Spleen (tissue), 11 donors: ENCODE measurements around the gene RAD51B. TPM values are rescaled to one million over a fixed set of nuclear protein-coding genes. Genes with fewer than 3 reads are reported as not detected.
"Not testable (repeated sequence)": the region's sequence is repeated elsewhere in the genome, so short reads cannot be mapped to it uniquely, and the experiment has no call there.

Experiments used
- DNase-seq: peaks from one replicate; pipeline ENCODE4 v3.0.0-alpha.2; 2020
- H3K27ac ChIP-seq, 8 donors: fragments of 200-600 bp; sonication (generic) in 7 of 8; 1 replicate in 4 of 8; 2 replicates in 4 of 8; pipeline versions ENCODE4 v1.5.0 to v1.8.0; 2016 to 2021; ENCODE audit warnings: inconsistent platforms in 4 of 8, mild to moderate bottlenecking in 4 of 8, moderate library complexity in 1 of 8
- H3K27me3 ChIP-seq, 7 donors: fragments of 200-600 bp; sonication (generic) in 6 of 7; replicated peaks in 1 of 7; 1 replicate in 4 of 7; 2 replicates in 3 of 7; pipeline versions ENCODE4 v1.5.0 to v1.8.0; 2016 to 2021; ENCODE audit warnings: inconsistent platforms in 3 of 7, mild to moderate bottlenecking in 1 of 7
- H3K36me3 ChIP-seq, 6 donors: fragments of 200-600 bp; sonication (generic) in 5 of 6; 1 replicate in 4 of 6; 2 replicates in 2 of 6; pipeline versions ENCODE4 v1.5.0 to v1.8.0; 2016 to 2021; ENCODE audit warnings: inconsistent platforms in 2 of 6
- H3K4me1 ChIP-seq, 6 donors: fragments of 200-600 bp; sonication (generic) in 5 of 6; 1 replicate in 3 of 6; 2 replicates in 3 of 6; pipeline versions ENCODE4 v1.5.0 to v1.8.0; 2016 to 2021; ENCODE audit warnings: inconsistent platforms in 3 of 6
- H3K4me3 ChIP-seq, 8 donors: fragments of 200-600 bp; sonication (generic) in 7 of 8; 1 replicate in 4 of 8; 2 replicates in 4 of 8; pipeline versions ENCODE4 v1.5.0 to v1.8.0; 2016 to 2021; ENCODE audit warnings: inconsistent platforms in 4 of 8, mild to moderate bottlenecking in 4 of 8, moderate library complexity in 2 of 8
- H3K9me3 ChIP-seq, 8 donors: fragments of 200-600 bp; sonication (generic) in 7 of 8; 1 replicate in 4 of 8; 2 replicates in 4 of 8; pipeline versions ENCODE4 v1.5.0 to v1.8.0; 2016 to 2021; ENCODE audit warnings: inconsistent platforms in 4 of 8
- CTCF ChIP-seq, 11 experiments: fragments of 200-600 bp in 7 of 11; fragments of 450-650 bp in 4 of 11; sonication (generic) in 4 of 11; IDR thresholded peaks in 8 of 11; conservative IDR thresholded peaks in 3 of 11; 1 replicate in 7 of 11; 2 replicates in 4 of 11; pipeline versions ENCODE4 v1.4.0 to v1.8.0; 2016 to 2021; ENCODE audit warnings: antibody characterized with exemption in 11 of 11, inconsistent platforms in 4 of 11, mild to moderate bottlenecking in 1 of 11
- POLR2A ChIP-seq, 3 donors: fragments of 450-650 bp; IDR thresholded peaks; one replicate each; pipeline ENCODE4 v1.5.1; 2017; ENCODE audit warnings: antibody characterized with exemption in 3 of 3, mild to moderate bottlenecking in 1 of 3
- POLR2AphosphoS5 ChIP-seq, 3 donors: sonication (generic); formaldehyde crosslinking; IDR thresholded peaks; one replicate each; pipeline ENCODE4 v1.5.1; 2017; ENCODE audit warnings: antibody characterized with exemption in 3 of 3
- WGBS, 5 donors: extraction: QIAGEN DNeasy Blood & Tissue Kit in 3 of 5; methylation state at CpG; one replicate each; pipeline versions ENCODE4 v1.1.5 to v1.1.7; 2013 to 2018; 5-methylcytosine and 5-hydroxymethylcytosine counted together
- intact Hi-C: fragments of 100-400 bp; cut with DNase I; formaldehyde crosslinking; loops from one replicate; pipeline ENCODE4 v1.15.0; 2023; ENCODE audit warnings: low total_unique reads
- polyA plus RNA-seq, 3 donors: library from polyadenylated mRNA; stranded (reverse); fragments of 200-250 nt; gene quantifications; one replicate each; pipeline ENCODE4 v1.2.1, GENCODE V29; 2013
- total RNA-seq, 7 donors: library from RNA; depleted of rRNA in 3 of 7; stranded (reverse); fragments of >200 nt in 3 of 7; fragmentation: NEBNext Ultra II Directional in 4 of 7; extraction: Animal tissue kit (Norgen Biotek cat#: 25700) in 4 of 7; gene quantifications; one replicate each; pipeline versions ENCODE4 v1.1.0 to v1.2.1, GENCODE V29; 2016 to 2021
- donor health status: healthy with polysubstance abuse.
- donor health status: DM: no; HTN: no; CAD: no; lungs with moderate emphysema.
- donor health status: DM: no; HTN: no; CAD: no.
- donor health status: Bipolar disorder and iron deficiency.
- donor health status: healthy.
- donor health status: DM: no; HTN: no; CAD: no.
- donor health status: DM: yes; HTN: yes; CAD: no.

Gene RAD51B
- total and polyA plus RNA-seq, 10 donors, result 4.2 to 43.7 (median 29.8) TPM

GRCh38 chr14:68424443-68425172 lies 605.0 kb downstream of the RAD51B start:
- no peaks in the 10 kb centered on the region for H3K36me3 ChIP-seq
- no peak for TF ChIP-seq POLR2A (IDR thresholded peaks at IDR 0.05)
- TF ChIP-seq CTCF (IDR thresholded peaks at IDR 0.05 in 8 of 11, conservative IDR thresholded peaks at IDR 0.05 in 3 of 11), result no peak
- no peak for TF ChIP-seq POLR2AphosphoS5 (IDR thresholded peaks at IDR 0.05)
- H3K27me3 ChIP-seq, result no peaks in the 10 kb centered on the region
- H3K27ac ChIP-seq, result peak overlapping the region in 1 of 8 donors; percentile 38
- H3K4me3 ChIP-seq, result no peak overlapping the region
- intact Hi-C loops, result no loop called here
- DNase-seq, result no peak
- WGBS, 5 donors, result 48 to 90% (median 50%) methylated on average over 2 of the region's 2 CpGs
- peaks cover under 1 to 40% (median 12%) of the 10 kb centered on the region in 6 donors for H3K4me1 ChIP-seq
- peaks cover 0 to 4% (median 0%) of the 10 kb centered on the region in 8 donors for H3K9me3 ChIP-seq

GRCh38 chr14:68426661-68427549 lies 607.3 kb downstream of the RAD51B start:
- intact Hi-C loops, result no loop called here
- no peak for DNase-seq
- Histone ChIP-seq H3K36me3 (no peaks in the 10 kb centered on the region), H3K4me3 (no peak overlapping the region), H3K9me3 (peaks cover 0 to 11% (median 3%) of the 10 kb centered on the region in 8 donors), H3K27me3 (no peaks in the 10 kb centered on the region), H3K4me1 (peaks cover 0 to 22% (median 9%) of the 10 kb centered on the region in 6 donors), H3K27ac (no peak overlapping the region)
- WGBS, 5 donors, result 84 to 96% (median 87%) methylated on average over 5 to 6 of the region's 6 CpGs
- TF ChIP-seq POLR2AphosphoS5 (IDR thresholded peaks at IDR 0.05) (no peak), CTCF (IDR thresholded peaks at IDR 0.05 in 8 of 11, conservative IDR thresholded peaks at IDR 0.05 in 3 of 11) (no peak), POLR2A (IDR thresholded peaks at IDR 0.05) (no peak)

- H3K27me3 ChIP-seq, result no peaks in the 10 kb centered on the region
- H3K36me3 ChIP-seq, result no peaks in the 10 kb centered on the region
- peaks cover 0 to 22% (median 9%) of the 10 kb centered on the region in 6 donors for H3K4me1 ChIP-seq
- H3K27ac ChIP-seq, result no peak overlapping the region
- TF ChIP-seq POLR2A (IDR thresholded peaks at IDR 0.05), result no peak
- no peak for TF ChIP-seq POLR2AphosphoS5 (IDR thresholded peaks at IDR 0.05)
- TF ChIP-seq CTCF (IDR thresholded peaks at IDR 0.05 in 8 of 11, conservative IDR thresholded peaks at IDR 0.05 in 3 of 11), result no peak
- DNase-seq, result no peak
- H3K4me3 ChIP-seq, result no peak overlapping the region
- peaks cover 0 to 11% (median 3%) of the 10 kb centered on the region in 8 donors for H3K9me3 ChIP-seq
- intact Hi-C loops, result no loop called here
Observed at GRCh38 chr14:68427550-68427890, 607.9 kb downstream of the RAD51B start.

GRCh38 chr14:68428900-68429299 lies 609.3 kb downstream of the RAD51B start:
- H3K4me3 ChIP-seq, H3K27ac ChIP-seq, intact Hi-C loops, DNase-seq, H3K36me3 ChIP-seq, H3K4me1 ChIP-seq, H3K27me3 ChIP-seq: not testable (repeated sequence)
- H3K9me3 ChIP-seq, result peaks cover 0 to 11% (median 3%) of the 10 kb centered on the region in 8 donors
- WGBS, 5 donors, result 93 to 98% (median 97%) methylated on average over 5 of the region's 5 CpGs
